Prostate gland (tissue), 2 donors: ENCODE results near the gene C1orf87.

Source experiments
- POLR2A ChIP-seq: fragments of 450-650 bp; IDR thresholded peaks from one replicate; pipeline ENCODE4 v1.6.1; 2016; ENCODE audit warnings: antibody characterized with exemption, mild to moderate bottlenecking
- TF ChIP-seq, protein P1 (sequence below), 4 experiments: fragments of 200-600 bp in 2 of 4; fragments of 450-650 bp in 2 of 4; sonication (generic) in 2 of 4; IDR thresholded peaks; 1 replicate in 3 of 4; 2 replicates in 1 of 4; pipeline ENCODE4 v1.5.1; 2016 to 2019; ENCODE audit warnings: antibody characterized with exemption in 4 of 4, mild to moderate bottlenecking in 2 of 4, moderate library complexity in 2 of 4

DNA sequence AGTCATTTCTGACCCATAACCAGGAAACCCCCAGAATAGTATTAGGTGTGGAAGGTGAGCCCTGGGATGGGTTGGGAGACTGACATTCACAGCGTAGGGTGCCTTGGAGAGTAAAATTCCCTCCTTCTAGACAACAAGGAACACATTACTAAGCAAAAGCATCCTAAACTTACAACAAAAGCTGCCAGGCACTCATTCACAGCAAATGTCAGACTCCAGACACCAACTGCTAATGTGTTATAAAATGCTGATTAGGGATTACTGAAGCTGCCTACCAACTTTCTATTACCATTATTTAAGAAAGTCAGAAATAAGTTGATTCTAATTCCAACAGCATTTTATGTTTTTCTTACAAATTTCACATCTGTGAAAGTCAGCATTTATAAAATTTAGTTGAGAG, 40.0 kb upstream of the C1orf87 start:
- TF ChIP-seq, protein P1, sequence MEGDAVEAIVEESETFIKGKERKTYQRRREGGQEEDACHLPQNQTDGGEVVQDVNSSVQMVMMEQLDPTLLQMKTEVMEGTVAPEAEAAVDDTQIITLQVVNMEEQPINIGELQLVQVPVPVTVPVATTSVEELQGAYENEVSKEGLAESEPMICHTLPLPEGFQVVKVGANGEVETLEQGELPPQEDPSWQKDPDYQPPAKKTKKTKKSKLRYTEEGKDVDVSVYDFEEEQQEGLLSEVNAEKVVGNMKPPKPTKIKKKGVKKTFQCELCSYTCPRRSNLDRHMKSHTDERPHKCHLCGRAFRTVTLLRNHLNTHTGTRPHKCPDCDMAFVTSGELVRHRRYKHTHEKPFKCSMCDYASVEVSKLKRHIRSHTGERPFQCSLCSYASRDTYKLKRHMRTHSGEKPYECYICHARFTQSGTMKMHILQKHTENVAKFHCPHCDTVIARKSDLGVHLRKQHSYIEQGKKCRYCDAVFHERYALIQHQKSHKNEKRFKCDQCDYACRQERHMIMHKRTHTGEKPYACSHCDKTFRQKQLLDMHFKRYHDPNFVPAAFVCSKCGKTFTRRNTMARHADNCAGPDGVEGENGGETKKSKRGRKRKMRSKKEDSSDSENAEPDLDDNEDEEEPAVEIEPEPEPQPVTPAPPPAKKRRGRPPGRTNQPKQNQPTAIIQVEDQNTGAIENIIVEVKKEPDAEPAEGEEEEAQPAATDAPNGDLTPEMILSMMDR (IDR thresholded peaks at IDR 0.05): no peak
- TF ChIP-seq POLR2A: no peak
